ENCODE results near the gene TBX10. TPM values are rescaled to one million over a fixed set of nuclear protein-coding genes. Genes with fewer than 3 reads are reported as not detected.
A peak's percentile ranks its signal among the peaks of the same experiment; 100 is the strongest.

TBX10 gene
- total and polyA plus RNA-seq, 4 donors: not detected

DNA sequence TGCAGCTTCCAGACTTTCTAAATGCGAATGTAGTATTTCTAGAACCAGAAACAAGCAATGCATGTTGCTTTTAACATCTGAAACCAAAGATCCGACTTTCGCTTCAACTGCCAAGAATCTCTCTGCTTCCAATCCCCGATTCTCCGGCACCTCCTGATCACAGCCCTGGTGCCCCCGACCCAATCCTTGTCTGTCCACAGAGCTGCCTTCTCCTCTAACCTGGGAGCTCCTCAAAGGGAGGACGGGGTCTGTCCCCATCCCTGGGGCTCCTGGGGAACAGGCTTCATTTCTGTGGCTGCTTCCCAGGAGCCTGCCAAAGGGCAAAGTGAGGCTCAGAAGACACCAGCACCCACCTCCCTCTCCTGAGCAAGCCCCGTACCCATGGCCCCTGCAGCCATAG, 34.3 kb upstream of the TBX10 start:
- peak overlapping the region in 1 of 2 donors; percentile 28 for H3K27ac ChIP-seq (ENCODE audit: low read depth in 1 of 2, low read length in 1 of 2)
- WGBS, 2 donors: 72 to 87% methylated on average over 8 of the region's 8 CpGs
- peak overlapping the region in 1 of 2 donors; percentile 2 for H3K9ac ChIP-seq (ENCODE audit: insufficient read depth in 1 of 2, low read length in 2 of 2)
- no peak for DNase-seq
- no peaks in the 10 kb centered on the region for H3K36me3 ChIP-seq (ENCODE audit: control insufficient read depth in 4 of 4, insufficient read depth in 4 of 4, low read length in 4 of 4)
- H3K4me3 ChIP-seq: no peak overlapping the region
- H3K27me3 ChIP-seq (ENCODE audit: control insufficient read depth in 3 of 3, insufficient read depth in 3 of 3, low read length in 2 of 3): no peaks in the 10 kb centered on the region
- peaks cover 0 to 7% (median 0%) of the 10 kb centered on the region in 4 donors for H3K9me3 ChIP-seq (ENCODE audit: control insufficient read depth in 4 of 4, insufficient read depth in 3 of 4, low read length in 3 of 4)
- ATAC-seq (ENCODE audit: insufficient read depth, low FRiP score): no peak
- TF ChIP-seq, protein P1, sequence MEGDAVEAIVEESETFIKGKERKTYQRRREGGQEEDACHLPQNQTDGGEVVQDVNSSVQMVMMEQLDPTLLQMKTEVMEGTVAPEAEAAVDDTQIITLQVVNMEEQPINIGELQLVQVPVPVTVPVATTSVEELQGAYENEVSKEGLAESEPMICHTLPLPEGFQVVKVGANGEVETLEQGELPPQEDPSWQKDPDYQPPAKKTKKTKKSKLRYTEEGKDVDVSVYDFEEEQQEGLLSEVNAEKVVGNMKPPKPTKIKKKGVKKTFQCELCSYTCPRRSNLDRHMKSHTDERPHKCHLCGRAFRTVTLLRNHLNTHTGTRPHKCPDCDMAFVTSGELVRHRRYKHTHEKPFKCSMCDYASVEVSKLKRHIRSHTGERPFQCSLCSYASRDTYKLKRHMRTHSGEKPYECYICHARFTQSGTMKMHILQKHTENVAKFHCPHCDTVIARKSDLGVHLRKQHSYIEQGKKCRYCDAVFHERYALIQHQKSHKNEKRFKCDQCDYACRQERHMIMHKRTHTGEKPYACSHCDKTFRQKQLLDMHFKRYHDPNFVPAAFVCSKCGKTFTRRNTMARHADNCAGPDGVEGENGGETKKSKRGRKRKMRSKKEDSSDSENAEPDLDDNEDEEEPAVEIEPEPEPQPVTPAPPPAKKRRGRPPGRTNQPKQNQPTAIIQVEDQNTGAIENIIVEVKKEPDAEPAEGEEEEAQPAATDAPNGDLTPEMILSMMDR (IDR thresholded peaks at IDR 0.05; ENCODE audit: control extremely low read depth, extremely low read depth): no peak
- peaks cover 0 to 15% (median 0%) of the 10 kb centered on the region in 5 donors for H3K4me1 ChIP-seq (ENCODE audit: control insufficient read depth in 5 of 5, insufficient read depth in 5 of 5, low read length in 5 of 5)

DNA sequence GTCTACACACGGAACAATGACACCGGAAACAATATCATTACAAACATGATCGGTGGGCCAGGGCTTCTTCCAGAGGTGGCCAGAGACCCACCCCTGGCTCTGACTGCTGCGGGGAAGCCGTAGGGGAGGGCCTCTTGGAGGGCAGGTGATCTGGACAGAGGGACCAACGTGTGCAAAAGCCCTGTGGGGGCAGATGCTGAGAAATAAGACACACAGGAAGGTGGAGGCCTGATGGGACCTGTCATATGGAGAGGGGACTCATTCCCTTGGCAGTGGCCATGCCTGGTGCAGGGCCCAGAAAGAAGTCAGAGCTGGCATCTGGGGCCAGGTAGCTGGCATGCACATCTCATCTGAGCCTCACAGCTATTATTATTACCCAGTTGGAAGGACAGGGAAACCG, 33.8 kb upstream of the TBX10 start:
- WGBS, 2 donors: 84 to 87% methylated on average over 7 of the region's 7 CpGs
- no peak overlapping the region for H3K27ac ChIP-seq (ENCODE audit: low read depth in 1 of 2, low read length in 1 of 2)
- TF ChIP-seq, protein P1 (IDR thresholded peaks at IDR 0.05; ENCODE audit: control extremely low read depth, extremely low read depth): no peak
- no peak for DNase-seq
- no peaks in the 10 kb centered on the region for H3K27me3 ChIP-seq (ENCODE audit: control insufficient read depth in 3 of 3, insufficient read depth in 3 of 3, low read length in 2 of 3)
- H3K4me1 ChIP-seq (ENCODE audit: control insufficient read depth in 5 of 5, insufficient read depth in 5 of 5, low read length in 5 of 5): peaks cover 0 to 15% (median 0%) of the 10 kb centered on the region in 5 donors
- H3K9me3 ChIP-seq (ENCODE audit: control insufficient read depth in 4 of 4, insufficient read depth in 3 of 4, low read length in 3 of 4): peaks cover 0 to 7% (median 0%) of the 10 kb centered on the region in 4 donors
- H3K9ac ChIP-seq (ENCODE audit: insufficient read depth in 1 of 2, low read length in 2 of 2): peak overlapping the region in 1 of 2 donors; percentile 2
- H3K4me3 ChIP-seq: no peak overlapping the region
- no peak for ATAC-seq (ENCODE audit: insufficient read depth, low FRiP score)
- no peaks in the 10 kb centered on the region for H3K36me3 ChIP-seq (ENCODE audit: control insufficient read depth in 4 of 4, insufficient read depth in 4 of 4, low read length in 4 of 4)

DNA sequence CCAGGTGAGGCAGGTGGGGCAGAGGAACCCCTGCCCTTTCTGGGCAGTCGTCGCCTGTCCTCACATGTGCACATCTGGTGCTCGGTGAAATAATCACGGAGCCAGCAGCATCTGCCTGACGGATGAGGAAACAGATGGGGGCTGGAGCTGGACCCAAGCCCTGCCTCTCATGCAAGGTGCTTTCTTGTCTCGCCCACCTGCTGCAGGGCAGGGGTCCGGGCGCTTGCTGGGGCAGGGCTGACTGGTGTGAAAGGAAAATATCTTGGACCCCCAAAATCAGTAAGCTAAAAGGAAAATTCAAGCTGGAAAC, 31.6 kb upstream of the TBX10 start:
- H3K27me3 ChIP-seq (ENCODE audit: control insufficient read depth in 3 of 3, insufficient read depth in 3 of 3, low read length in 2 of 3): no peaks in the 10 kb centered on the region
- H3K9me3 ChIP-seq (ENCODE audit: control insufficient read depth in 4 of 4, insufficient read depth in 3 of 4, low read length in 3 of 4): peaks cover 0 to 7% (median 0%) of the 10 kb centered on the region in 4 donors
- 60 to 68% methylated on average over 8 of the region's 8 CpGs for WGBS, 2 donors
- no peaks in the 10 kb centered on the region for H3K36me3 ChIP-seq (ENCODE audit: control insufficient read depth in 4 of 4, insufficient read depth in 4 of 4, low read length in 4 of 4)
- no peak overlapping the region for H3K27ac ChIP-seq (ENCODE audit: low read depth in 1 of 2, low read length in 1 of 2)
- ATAC-seq (ENCODE audit: insufficient read depth, low FRiP score): no peak
- H3K9ac ChIP-seq (ENCODE audit: insufficient read depth in 1 of 2, low read length in 2 of 2): no peak overlapping the region
- no peak for DNase-seq
- TF ChIP-seq, protein P1 (IDR thresholded peaks at IDR 0.05; ENCODE audit: control extremely low read depth, extremely low read depth): no peak
- H3K4me1 ChIP-seq (ENCODE audit: control insufficient read depth in 5 of 5, insufficient read depth in 5 of 5, low read length in 5 of 5): peaks cover 0 to 15% (median 0%) of the 10 kb centered on the region in 5 donors
- no peak overlapping the region for H3K4me3 ChIP-seq

Data from lung (tissue), 12 donors.